DMS 273 treated with DMSO at 0.1 percent for 48 hours (cell line): ENCODE data around the gene SLC25A21.
"Not testable (repeated sequence)": the region's sequence is repeated elsewhere in the genome, so short reads cannot be mapped to it uniquely, and the experiment has no call there.

ENCODE experiments used
- DNase-seq: peaks from one replicate; lab custom pipeline; 2025; lab: John Stamatoyannopoulos, UW

SLC25A21 gene

GRCh38 chr14:37186865-37187264, 14.5 kb upstream of the SLC25A21 start:
- no peak for DNase-seq

DNA sequence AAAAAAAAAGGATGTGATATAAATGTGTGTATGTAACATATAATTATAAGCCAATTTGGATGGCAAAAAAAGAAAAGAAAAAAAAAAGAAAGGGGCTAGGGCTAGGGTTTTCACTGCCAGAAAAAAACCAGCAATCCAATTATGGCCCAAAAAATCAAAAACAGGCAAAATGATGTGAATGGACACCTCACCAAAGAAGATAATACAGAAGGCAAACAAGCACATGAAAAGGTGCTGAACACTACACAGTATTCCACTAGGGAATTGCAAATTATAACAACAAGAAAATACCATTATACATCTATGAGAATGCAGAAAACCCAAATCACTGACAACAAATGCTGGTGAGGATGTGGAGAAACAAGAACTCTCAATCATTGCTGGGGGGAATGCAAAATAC, 13.3 kb upstream of the SLC25A21 start:
- DNase-seq, result no peak

GRCh38 chr14:37184520-37184919, 12.1 kb upstream of the SLC25A21 start:
- DNase-seq, result not testable (repeated sequence)

- no peak for DNase-seq
Observed at GRCh38 chr14:37181441-37181840, 9.0 kb upstream of the SLC25A21 start.

DNA sequence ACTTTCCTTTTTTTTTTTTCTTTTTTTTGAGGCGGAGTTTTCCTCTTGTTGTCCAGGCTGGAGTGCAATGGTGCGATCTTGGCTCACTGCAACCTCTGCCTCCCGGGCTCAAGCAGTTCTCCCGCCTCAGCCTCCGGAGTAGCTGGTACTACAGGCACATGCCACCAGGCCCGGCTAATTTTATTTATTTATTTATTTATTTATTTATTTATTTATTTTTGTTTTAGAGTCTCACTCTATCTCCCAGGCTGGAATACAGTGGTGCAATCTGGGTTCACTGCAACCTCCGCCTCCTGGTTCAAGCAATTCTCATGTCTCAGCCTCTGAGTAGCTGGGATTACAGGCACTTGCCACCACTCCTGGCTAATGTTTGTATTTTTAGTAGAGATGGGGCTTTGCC, 8.5 kb upstream of the SLC25A21 start:
- DNase-seq, result not testable (repeated sequence)

DNA sequence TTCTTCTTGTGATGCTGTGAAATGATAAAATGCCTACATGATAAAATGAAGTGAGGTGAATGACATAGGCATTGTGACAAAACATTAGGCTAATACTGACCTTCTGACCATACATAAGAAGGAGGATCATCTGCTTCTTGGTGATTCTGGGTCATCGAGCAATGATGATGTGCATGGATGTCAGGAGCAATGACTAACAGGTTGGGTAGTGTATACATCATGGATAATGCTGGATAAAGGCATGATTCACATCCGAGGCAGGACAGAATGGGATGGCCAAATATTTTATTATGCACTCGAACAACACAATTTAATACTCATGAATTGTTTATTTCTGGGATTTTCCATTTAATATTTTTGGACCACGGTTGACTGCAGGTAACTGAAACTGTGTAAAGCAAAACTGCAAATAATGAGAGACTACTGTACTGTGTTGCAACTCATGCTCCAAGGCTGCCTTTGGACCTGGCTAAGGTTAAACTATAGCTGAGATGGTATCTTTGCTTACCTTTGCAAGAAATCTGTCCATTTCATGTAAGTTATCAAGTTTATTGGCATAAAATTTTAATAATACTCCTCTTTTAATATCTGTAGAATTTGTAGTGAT, 7.6 kb upstream of the SLC25A21 start:
- DNase-seq, result no peak

- no peak for DNase-seq
Observed at GRCh38 chr14:37172936-37173614, 669 bp upstream of the SLC25A21 start.

DNA sequence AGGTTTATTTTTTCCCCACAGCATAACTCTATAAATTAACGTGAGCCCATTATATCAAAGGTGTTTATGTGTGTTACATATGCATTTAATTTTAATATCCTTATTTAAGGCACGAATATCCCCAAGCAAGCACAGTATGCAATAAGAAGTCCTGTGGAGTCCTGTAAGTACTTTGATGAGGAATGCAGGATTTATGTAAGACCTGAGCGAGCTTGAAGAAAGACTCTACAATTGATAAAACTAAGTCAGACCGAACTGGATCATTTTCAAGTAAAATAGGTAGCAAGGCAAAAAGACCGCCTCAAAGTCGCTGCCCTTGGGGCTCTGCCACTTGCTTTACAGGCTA, 755 bp downstream of the SLC25A21 start:
- DNase-seq, result no peak

- DNase-seq, result no peak
Observed at GRCh38 chr14:37170993-37171392, 1.4 kb downstream of the SLC25A21 start.

DNA sequence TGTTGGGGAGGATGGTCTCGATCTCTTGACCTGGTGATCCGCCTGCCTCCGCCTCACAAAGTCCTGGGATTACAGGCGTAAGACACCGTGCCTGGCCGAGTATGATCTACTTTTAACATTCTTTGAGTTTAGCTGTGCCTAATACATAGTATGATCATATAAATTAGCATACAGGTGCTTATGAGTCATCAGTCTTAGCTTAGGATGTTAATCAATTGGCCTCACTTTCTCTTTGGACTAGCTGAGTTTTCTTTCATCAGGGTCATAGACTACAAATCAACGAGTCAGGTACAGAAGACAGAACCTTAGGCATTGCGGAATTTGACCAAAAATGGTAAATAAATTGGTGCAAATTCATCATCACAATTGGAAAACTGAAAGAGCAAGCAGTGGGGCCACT, 2.2 kb downstream of the SLC25A21 start:
- DNase-seq, result no peak

GRCh38 chr14:37168721-37169120, 3.7 kb downstream of the SLC25A21 start:
- DNase-seq, result no peak

DNA sequence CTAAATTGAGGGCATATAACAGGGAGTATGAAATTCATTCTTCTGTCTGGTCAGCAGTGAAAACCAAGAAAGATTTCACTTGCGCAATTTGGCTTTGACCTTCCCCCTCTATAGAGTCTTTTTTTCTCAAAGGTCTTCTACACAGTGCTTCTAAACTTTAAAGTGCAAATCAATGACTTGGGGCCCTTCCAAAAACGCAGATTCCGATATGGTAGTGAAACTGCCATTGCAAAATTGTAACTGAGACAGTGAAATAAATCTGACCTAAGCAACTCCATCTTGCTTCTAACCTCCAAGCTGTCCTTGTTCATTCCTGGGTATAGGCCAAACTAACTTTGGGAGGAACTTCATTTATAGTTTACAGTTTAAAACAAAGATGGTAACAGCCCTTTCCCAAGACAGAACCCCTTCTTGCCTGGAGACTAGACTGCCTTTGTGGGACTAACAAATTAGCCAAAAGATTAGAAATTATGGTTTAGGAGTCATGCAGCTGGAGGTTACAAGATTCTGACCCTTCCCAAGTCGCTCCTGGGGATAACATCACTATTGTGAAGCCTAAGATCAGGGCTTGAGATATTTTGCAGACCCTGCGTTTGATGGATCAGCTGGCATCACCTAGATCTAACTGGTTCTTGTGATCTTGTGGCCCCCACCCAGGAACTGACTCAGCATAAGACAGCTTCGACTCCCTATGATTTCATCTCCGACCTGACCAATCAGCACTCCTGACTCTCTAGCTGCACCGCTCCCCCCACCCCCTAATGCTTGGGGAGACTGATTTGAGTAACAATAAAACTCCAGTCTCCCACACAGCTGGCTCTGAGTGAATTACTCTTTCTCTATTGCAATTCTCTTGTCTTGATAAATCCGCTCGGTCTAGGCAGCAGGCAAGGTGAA, 5.0 kb downstream of the SLC25A21 start:
- no peak for DNase-seq

DNA sequence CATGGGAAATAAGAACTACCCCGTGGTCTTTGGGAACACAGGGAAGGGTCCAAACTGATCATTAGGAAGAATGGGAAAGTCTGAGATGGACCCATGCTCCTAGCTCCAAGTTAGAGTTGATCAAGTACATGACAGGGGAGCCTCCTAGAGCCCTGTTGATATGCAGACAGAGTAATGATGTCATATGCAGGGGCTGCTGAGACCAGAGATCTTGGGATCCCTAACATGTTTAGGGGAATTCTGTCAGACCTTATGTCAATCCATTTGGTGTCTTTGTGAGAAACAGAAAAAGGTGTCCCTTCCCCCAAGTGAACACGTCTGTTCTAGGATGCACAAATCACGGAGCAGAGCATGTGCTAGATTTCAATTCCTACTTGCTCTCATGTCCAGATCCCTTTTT, 6.6 kb downstream of the SLC25A21 start:
- DNase-seq, result no peak

GRCh38 chr14:37162307-37162706, 10.1 kb downstream of the SLC25A21 start:
- not testable (repeated sequence) for DNase-seq

DNA sequence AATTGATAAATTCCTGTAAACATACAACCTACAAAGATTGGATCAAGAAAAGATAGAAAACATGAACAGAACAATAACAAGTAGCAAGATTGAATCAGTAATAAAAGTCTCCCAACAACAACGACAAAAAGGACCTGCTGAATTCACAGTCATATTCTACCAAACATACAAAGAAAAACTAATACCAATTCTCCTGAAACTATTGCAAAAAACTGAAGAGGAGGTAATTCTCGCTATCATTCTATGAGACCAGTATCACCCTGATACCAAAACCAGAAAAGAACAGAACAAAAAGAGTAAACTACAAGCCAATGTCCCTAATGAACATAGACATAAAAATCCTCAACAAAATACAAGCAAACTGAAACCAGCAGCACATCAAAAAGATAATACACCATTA, 14.4 kb downstream of the SLC25A21 start:
- no peak for DNase-seq

DNA sequence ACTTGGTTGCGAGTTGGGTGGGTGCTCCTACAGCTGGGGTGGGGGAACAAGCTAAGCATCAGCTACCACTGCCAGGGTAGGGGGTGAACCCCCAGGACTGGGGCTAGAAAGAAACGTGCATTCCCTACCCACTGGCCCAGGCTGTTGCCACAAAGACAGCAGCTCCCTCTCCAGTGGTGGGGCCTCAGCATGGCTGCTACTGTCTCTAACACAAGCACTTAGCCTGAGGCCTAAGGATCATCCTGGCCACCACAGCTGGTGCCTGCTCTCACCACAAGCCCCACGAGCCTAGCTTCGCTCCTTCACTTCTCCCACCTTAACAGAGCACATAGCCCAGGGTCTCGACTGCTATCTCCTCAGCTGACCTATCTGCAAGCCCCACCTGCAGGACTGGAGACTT, 18.9 kb downstream of the SLC25A21 start:
- no peak for DNase-seq

GRCh38 chr14:37153005-37153404, 19.4 kb downstream of the SLC25A21 start:
- DNase-seq, result no peak

DNA sequence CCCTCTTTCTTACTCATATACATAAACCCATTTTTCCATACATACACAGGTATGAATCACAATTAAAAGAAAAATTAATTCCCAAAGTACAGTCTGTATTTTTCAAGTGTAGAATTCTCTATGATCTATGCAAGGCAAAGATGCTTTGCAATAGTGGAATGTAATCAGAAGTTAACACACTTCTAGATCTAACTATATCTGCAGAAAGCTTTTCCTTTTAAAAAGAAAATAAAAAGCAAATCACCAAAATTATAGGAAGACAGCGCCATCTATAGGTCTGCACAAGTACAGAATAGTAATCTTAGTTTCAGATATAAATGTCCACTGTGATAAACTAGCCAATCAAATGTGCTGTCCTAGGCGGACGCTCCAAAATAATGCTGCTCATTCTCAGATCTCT, 22.0 kb downstream of the SLC25A21 start:
- DNase-seq, result peak; percentile 16

DNA sequence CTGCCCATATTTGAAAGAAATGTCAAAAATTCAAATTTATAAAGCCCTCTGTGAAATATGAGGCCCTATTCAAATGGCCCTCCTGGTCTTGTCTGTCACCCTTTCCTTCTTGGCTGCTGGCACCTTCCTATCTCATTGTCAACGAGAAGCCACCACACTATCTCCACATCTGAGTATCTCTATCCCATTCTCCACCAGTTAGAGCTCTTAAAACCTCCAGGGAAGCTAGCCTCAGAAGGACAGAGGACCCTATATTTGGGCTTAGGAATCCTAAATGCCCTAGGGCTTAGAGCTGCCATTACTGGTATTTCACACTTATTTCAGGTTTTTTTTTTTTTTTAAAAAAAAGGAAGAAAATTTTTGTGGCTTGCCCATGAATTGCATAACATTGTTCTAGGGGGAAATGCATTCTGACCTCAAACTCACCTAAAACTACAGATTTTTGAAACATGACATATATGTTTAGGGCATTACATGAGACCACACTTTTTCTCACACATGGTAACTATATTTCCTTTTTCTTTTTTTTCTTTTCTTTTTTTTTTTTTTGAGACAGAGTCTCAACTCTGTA, 25.0 kb downstream of the SLC25A21 start:
- DNase-seq, result no peak

DNA sequence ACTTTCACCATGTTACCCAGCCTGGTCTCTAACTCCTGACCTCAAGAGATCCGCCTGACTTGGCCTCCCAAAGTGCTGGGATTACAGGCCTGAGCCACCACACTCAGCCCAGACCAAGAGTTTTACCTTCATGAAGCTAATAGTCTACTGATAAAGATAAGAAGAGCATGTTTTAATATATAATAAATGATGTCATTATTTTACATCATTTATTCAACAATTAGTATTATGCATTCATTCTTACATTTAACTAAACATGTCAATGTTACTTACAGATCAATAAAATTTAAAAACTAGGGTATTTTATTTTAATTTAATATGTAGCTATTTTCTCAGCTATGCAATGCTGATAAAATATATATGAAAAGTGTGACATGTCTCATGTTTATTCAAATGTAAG, 26.0 kb downstream of the SLC25A21 start:
- DNase-seq, result not testable (repeated sequence)

GRCh38 chr14:37145395-37145794, 27.0 kb downstream of the SLC25A21 start:
- DNase-seq, result no peak

DNA sequence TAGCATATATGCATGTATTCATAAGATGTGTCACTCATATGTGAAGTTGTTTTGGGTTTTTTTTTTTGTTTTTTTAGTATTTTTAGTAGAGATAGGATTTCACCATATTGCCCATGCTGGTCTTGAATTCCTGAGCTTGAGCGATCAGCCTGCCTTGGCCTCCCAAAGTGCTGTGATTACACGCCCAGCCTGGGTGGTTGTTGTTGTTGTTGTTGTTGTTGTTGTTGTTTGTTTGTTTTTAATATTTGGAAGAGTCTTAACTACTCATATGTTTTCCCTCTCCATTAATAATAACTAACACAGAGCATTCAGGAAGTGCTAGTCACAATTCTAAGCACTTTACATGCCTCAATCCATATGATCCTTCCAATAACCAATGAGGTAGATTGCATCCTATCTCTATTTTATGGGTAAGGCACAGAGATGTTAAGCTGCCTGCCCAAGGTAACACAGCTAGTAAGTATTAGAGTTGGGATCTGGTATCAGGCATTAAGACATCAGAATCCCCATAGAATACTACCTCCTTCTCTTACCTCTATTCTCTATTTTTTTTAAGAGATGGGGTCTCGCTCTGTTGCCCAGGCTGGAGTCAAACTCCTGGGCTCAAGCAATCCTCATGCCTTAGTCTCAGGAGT, 27.6 kb downstream of the SLC25A21 start:
- DNase-seq, result no peak
